Islet precursor cell (in vitro differentiated cells): ENCODE results near the gene RXFP4.

Experiments used
- DNase-seq: peaks from one replicate; pipeline ENCODE4 v3.0.0-alpha.2; 2018

RXFP4 gene

GRCh38 chr1:155931332-155932038 is 10.0 kb upstream of the RXFP4 start:
- peak; percentile 63 for DNase-seq

GRCh38 chr1:155932081-155932480 is 9.4 kb upstream of the RXFP4 start:
- peak; percentile 56 for DNase-seq

- no peak for DNase-seq
Observed at GRCh38 chr1:155932487-155932886, 9.0 kb upstream of the RXFP4 start.

- DNase-seq: peak; percentile 52
Observed at GRCh38 chr1:155933591-155934096, 7.8 kb upstream of the RXFP4 start.

- peak; percentile 98 for DNase-seq
Observed at GRCh38 chr1:155934097-155934935, 7.1 kb upstream of the RXFP4 start, which contains the start of gene KHDC4. Gene KHDC4, minus strand, starts transcription at chr1:155934413. Its CDS starts 40 bp downstream, at chr1:155934373.

GRCh38 chr1:155934936-155935590 is 6.4 kb upstream of the RXFP4 start:
- no peak for DNase-seq

GRCh38 chr1:155938220-155938627 is 3.2 kb upstream of the RXFP4 start:
- DNase-seq: peak; percentile 76

- DNase-seq: no peak
Observed at GRCh38 chr1:155940482-155940992, 901 bp upstream of the RXFP4 start.

- DNase-seq: peak; percentile 46
Observed at GRCh38 chr1:155941845-155942531, 550 bp downstream of the RXFP4 start.

- no peak for DNase-seq
Observed at GRCh38 chr1:155942578-155943141, 1.2 kb downstream of the RXFP4 start.

- no peak for DNase-seq
Observed at GRCh38 chr1:155944444-155944799, 3.0 kb downstream of the RXFP4 start.

- no peak for DNase-seq
Observed at GRCh38 chr1:155946633-155947219, 5.3 kb downstream of the RXFP4 start.

- no peak for DNase-seq
Observed at GRCh38 chr1:155947292-155947691, 5.9 kb downstream of the RXFP4 start.

- no peak for DNase-seq
Observed at GRCh38 chr1:155947741-155948140, 6.3 kb downstream of the RXFP4 start.

- no peak for DNase-seq
Observed at GRCh38 chr1:155950829-155951228, 9.4 kb downstream of the RXFP4 start.

- no peak for DNase-seq
Observed at GRCh38 chr1:155951753-155952504, 10.5 kb downstream of the RXFP4 start.

- no peak for DNase-seq
Observed at GRCh38 chr1:155952505-155952890, 11.1 kb downstream of the RXFP4 start.

- DNase-seq: no peak
Observed at GRCh38 chr1:155954645-155955044, 13.2 kb downstream of the RXFP4 start.

GRCh38 chr1:155957411-155957915 is 16.0 kb downstream of the RXFP4 start:
- DNase-seq: no peak

- no peak for DNase-seq
Observed at GRCh38 chr1:155960081-155960745, 18.8 kb downstream of the RXFP4 start.
